HepG2 (cell line): ENCODE measurements around the gene DAAM2. TPM values are rescaled to one million over a fixed set of nuclear protein-coding genes. Genes with fewer than 3 reads are reported as not detected.

Experiments used
- ATAC-seq: fragments of 200-7000 bp; cut with Tn5 transposase; 3 replicates; pipeline ENCODE4 v1.9.1; 2020; ENCODE audit warnings: mild to moderate bottlenecking, moderate library complexity
- Bru-seq: library from RNA; stranded (reverse); fragments of 400-500 nt; gene quantifications from one replicate; lab custom pipeline; 2021; lab: Mats Ljungman, UMichigan
- BruChase-seq, 2 experiments: library from RNA; stranded (reverse); fragments of 400-500 nt; gene quantifications; one replicate each; lab custom pipeline; 2021; lab: Mats Ljungman, UMichigan
- BruUV-seq: library from RNA; stranded (reverse); fragments of 400-500 nt; replicated peaks from 2 replicates; lab custom pipeline; 2021; lab: Mats Ljungman, UMichigan
- CTCF ChIA-PET: fragments of 300-600 bp; formaldehyde crosslinking; extraction: SDS; loops from one replicate; lab custom pipeline; 2021; ENCODE audit warnings: low total read pairs, inconsistent platforms, low intra/inter-chr PET ratio; lab: Yijun Ruan, JAX
- POLR2A ChIA-PET: fragments of 350-600 bp; sonication (Branson Sonifier 250); formaldehyde crosslinking; loops from one replicate; lab custom pipeline; 2020; ENCODE audit warnings: antibody characterized with exemption, inconsistent platforms; lab: Yijun Ruan, JAX
- DNase-seq: peaks from one replicate; pipeline ENCODE4 v3.0.0-alpha.2; 2015; ENCODE audit warnings: low spot score
- FAIRE-seq: peaks from 3 replicates; lab custom pipeline; 2011; peaks lifted over from hg19 to GRCh38; lab: Jason Lieb, UNC
- H2AFZ ChIP-seq: one replicate; pipeline ENCODE4 v1.6.1; 2011; ENCODE audit warnings: low read length, inconsistent platforms
- H3K27ac ChIP-seq: fragments of 300-600 bp; 3 replicates; pipeline ENCODE4 v1.8.0; 2011; ENCODE audit warnings: mixed run types, mild to moderate bottlenecking, mixed read lengths, low read length, inconsistent platforms; ENCODE audit not compliant: insufficient read depth; ENCODE audit errors: extremely low read length
- H3K27me3 ChIP-seq, 2 experiments: fragments of 200-600 bp in 1 of 2; 2 replicates in 1 of 2; 3 replicates in 1 of 2; pipeline versions ENCODE4 v1.6.0 to v1.8.0; 2011; ENCODE audit warnings: low read length in 2 of 2, mild to moderate bottlenecking in 2 of 2, moderate library complexity in 2 of 2, inconsistent platforms in 1 of 2; ENCODE audit not compliant: insufficient read depth in 2 of 2, control insufficient read depth in 1 of 2
- H3K36me3 ChIP-seq, 2 experiments: fragments of 200-600 bp in 1 of 2; replicated peaks in 1 of 2; 2 replicates in 1 of 2; 3 replicates in 1 of 2; pipeline versions ENCODE4 v1.5.1 to v1.8.0; 2011; ENCODE audit warnings: low read length in 2 of 2, inconsistent platforms in 1 of 2; ENCODE audit not compliant: insufficient read depth in 2 of 2, control insufficient read depth in 1 of 2
- H3K4me1 ChIP-seq: 2 replicates; pipeline ENCODE4 v1.5.1; 2012; ENCODE audit warnings: low read length, inconsistent platforms; ENCODE audit not compliant: insufficient read depth
- H3K4me2 ChIP-seq: 2 replicates; pipeline ENCODE4 v1.6.0; 2011; ENCODE audit warnings: low read depth, low read length, inconsistent platforms
- H3K4me3 ChIP-seq, 3 experiments: fragments of 200-600 bp in 1 of 3; sonication (generic), shearing (Covaris generic) in 1 of 3; replicated peaks in 1 of 3; 2 replicates each; pipeline ENCODE4 v1.5.1; 2011 to 2016; ENCODE audit warnings: low read length in 3 of 3, inconsistent platforms in 2 of 3, low read depth in 2 of 3, mild to moderate bottlenecking in 2 of 3, control low read depth in 1 of 3, mixed read lengths in 1 of 3; ENCODE audit not compliant: insufficient read depth in 1 of 3
- H3K79me2 ChIP-seq: one replicate; pipeline ENCODE4 v1.6.1; 2011; ENCODE audit warnings: low read length, inconsistent platforms; ENCODE audit not compliant: insufficient read depth
- H3K9ac ChIP-seq: 2 replicates; pipeline ENCODE4 v1.6.0; 2011; ENCODE audit warnings: mild to moderate bottlenecking, low read depth, low read length, inconsistent platforms; ENCODE audit not compliant: insufficient read depth
- H3K9me3 ChIP-seq: 2 replicates; pipeline ENCODE4 v1.5.1; 2012; ENCODE audit warnings: mild to moderate bottlenecking, low read length
- H4K20me1 ChIP-seq: 2 replicates; pipeline ENCODE4 v1.6.0; 2011; ENCODE audit warnings: inconsistent platforms, mild to moderate bottlenecking, low read length, moderate library complexity; ENCODE audit not compliant: insufficient read depth
- HNRNPLL ChIP-seq: fragments of 200-400 bp; formaldehyde crosslinking; IDR thresholded peaks from 2 replicates; pipeline ENCODE4 v1.6.1; 2017; ENCODE audit warnings: mild to moderate bottlenecking, low read depth, low read length; ENCODE audit not compliant: poor library complexity, severe bottlenecking
- WGBS: methylation state at CpG from one replicate; pipeline ENCODE4 v1.1.6; 2017; ENCODE audit warnings: low lambda C conversion rate; 5-methylcytosine and 5-hydroxymethylcytosine counted together
- in situ Hi-C: cut with HindIII; loops from 2 replicates; pipeline ENCODE4 v1.10.0; 2017; ENCODE audit warnings: low pct_unique_long_range_greater_than_20kb; ENCODE audit not compliant: extremely low pct_ligation_motif_present
- intact Hi-C: fragments of 100-400 bp; cut with micrococcal nuclease; formaldehyde crosslinking; loops from one replicate; pipeline ENCODE4 v1.10.0; 2022; ENCODE audit not compliant: unreplicated experiment
- long read RNA-seq, 2 experiments: library from RNA in 1 of 2; library from polyadenylated mRNA in 1 of 2; stranded (forward) in 1 of 2; unstranded in 1 of 2; transcript quantifications; one replicate each; pipeline ENCODE4 v2.0.0, GENCODE V29; 2019 to 2022
- polyA minus RNA-seq, 3 experiments: library from RNA; depleted of rRNA, polyadenylated mRNA; stranded (reverse); fragments of >200 nt; gene quantifications; 2 replicates each; pipeline ENCODE4 v1.2.3, GENCODE V29; 2011; ENCODE audit warnings: low replicate concordance in 1 of 3
- polyA plus RNA-seq, 8 experiments: library from polyadenylated mRNA; depleted of rRNA in 3 of 8; stranded (reverse) in 7 of 8; unstranded in 1 of 8; fragments of >200 nt; fragmentation: Illumina TruSeq in 4 of 8; extraction: Trizol in 4 of 8; gene quantifications; 2 replicates each; pipeline versions ENCODE4 v1.2.1 to v1.2.3, GENCODE V29; 2011 to 2016; ENCODE audit warnings: low read depth in 4 of 8, missing spikeins in 1 of 8, mixed read lengths in 1 of 8; ENCODE audit not compliant: insufficient read depth in 1 of 8
- total RNA-seq, 5 experiments: library from RNA; depleted of rRNA; stranded (reverse); fragments of >200 nt; fragmentation: Illumina TruSeq; extraction: Trizol; gene quantifications; 2 replicates each; pipeline ENCODE4 v1.2.3, GENCODE V29; 2016; ENCODE audit warnings: low read depth in 1 of 5
- TF ChIP-seq, protein P1 (sequence below): sonication (generic); formaldehyde crosslinking; conservative IDR thresholded peaks from 2 replicates; pipeline ENCODE4 v1.8.0; 2022; ENCODE audit warnings: mild to moderate bottlenecking, moderate library complexity, missing genetic modification reagents

The DAAM2 gene
- total RNA-seq (2016; rRNA removed; fragmentation: Illumina TruSeq; extraction: Trizol) = not detected in 2 replicates
- total RNA-seq (2016; cell fraction: cytosol; rRNA removed; fragmentation: Illumina TruSeq; extraction: Trizol; ENCODE audit: low read depth) = not detected in 2 replicates
- total RNA-seq (2016; cell fraction: insoluble cytoplasmic fraction; rRNA removed; fragmentation: Illumina TruSeq; extraction: Trizol) = 0.02 TPM in 1 of 2 replicates, not detected in the other
- not detected in 2 replicates for total RNA-seq (2016; cell fraction: membrane; rRNA removed; fragmentation: Illumina TruSeq; extraction: Trizol)
- total RNA-seq (2016; cell fraction: nucleus; rRNA removed; fragmentation: Illumina TruSeq; extraction: Trizol) = not detected in 2 replicates
- polyA plus RNA-seq (2011; rRNA removed) = 0.01 TPM in 1 of 2 replicates, not detected in the other
- 0.01 and 0.03 TPM in 2 replicates for polyA plus RNA-seq (2011; cell fraction: cytosol; rRNA removed)
- 0.14 TPM in 1 of 2 replicates, not detected in the other for polyA plus RNA-seq (2011; cell fraction: nucleus; rRNA removed)
- 0.03 and 0.09 TPM in 2 replicates for polyA plus RNA-seq (2012)
- polyA plus RNA-seq (2016; cell fraction: cytosol; fragmentation: Illumina TruSeq; extraction: Trizol; ENCODE audit: low read depth) = not detected in 2 replicates
- polyA plus RNA-seq (2016; cell fraction: insoluble cytoplasmic fraction; fragmentation: Illumina TruSeq; extraction: Trizol; ENCODE audit: low read depth) = not detected in 2 replicates
- 0.02 TPM in 1 of 2 replicates, not detected in the other for polyA plus RNA-seq (2016; cell fraction: membrane; fragmentation: Illumina TruSeq; extraction: Trizol; ENCODE audit: low read depth)
- not detected in 2 replicates for polyA plus RNA-seq (2016; cell fraction: nucleus; fragmentation: Illumina TruSeq; extraction: Trizol; ENCODE audit: insufficient read depth, low read depth)
- polyA minus RNA-seq (2011; rRNA and poly(A)+ RNA removed; ENCODE audit: low replicate concordance) = 0.06 TPM in 1 of 2 replicates, not detected in the other
- not detected in 2 replicates for polyA minus RNA-seq (2011; cell fraction: cytosol; rRNA and poly(A)+ RNA removed)
- under 0.01 TPM in 1 of 2 replicates, not detected in the other for polyA minus RNA-seq (2011; cell fraction: nucleus; rRNA and poly(A)+ RNA removed)
- Bru-seq, nascent RNA = percentile 10 among the genes with signal in this experiment
- BruChase-seq, experiment 1, labeled RNA remaining after a 6-hour chase = percentile 8 among the genes with signal in this experiment
- percentile 9 among the genes with signal in this experiment for BruChase-seq, experiment 2, labeled RNA remaining after a 2-hour chase
- long read RNA-seq, experiment 1 = 0 reads
- long read RNA-seq, experiment 2 = 0 reads

DNA sequence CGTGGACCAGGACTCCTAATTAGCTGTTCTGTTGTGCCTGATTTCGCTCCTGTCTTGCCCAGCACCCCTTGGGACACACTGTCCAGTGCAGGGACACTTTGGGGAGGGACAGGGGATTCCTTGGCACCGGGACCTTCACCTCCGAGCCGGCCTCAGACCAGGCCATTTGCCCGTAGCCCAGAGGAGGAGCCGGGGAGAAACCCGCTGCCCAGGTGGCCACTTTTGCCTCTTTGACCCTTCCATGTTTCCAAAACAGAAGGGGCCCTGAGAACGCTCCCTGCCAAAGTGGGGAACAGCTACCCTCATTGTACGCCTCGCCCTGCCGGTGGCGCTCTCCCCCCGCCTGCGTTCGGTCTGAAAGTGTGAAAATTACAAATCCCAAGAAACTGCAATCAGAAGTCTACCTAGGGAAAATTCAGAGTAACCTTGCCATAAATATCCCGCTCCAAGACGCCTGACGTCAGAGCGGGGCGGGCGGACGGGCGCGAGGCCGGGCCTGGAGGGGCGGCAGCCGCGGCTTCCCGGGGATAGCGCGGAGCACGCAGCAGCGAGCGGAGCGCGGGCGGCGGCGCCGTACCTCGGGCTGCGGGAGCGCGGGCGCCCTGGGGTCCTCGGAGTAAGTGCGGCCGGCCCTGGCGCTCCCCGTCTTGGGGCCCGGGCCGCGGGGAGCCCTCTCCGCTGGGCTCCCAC lies at the start of gene DAAM2:
DAAM2 (plus strand) TSS at position 527 of the 690 bp plus-strand sequence. CDS start 63,927 bp downstream, outside the sequence.
- in situ Hi-C loops (no loop called here), intact Hi-C loops (no loop called here)
- H3K27ac ChIP-seq = no peak within 1 kb of the TSS
- peaks cover 0 to 22% of the 10 kb centered on the region in 2 experiments; a peak in 2 of 5 replicates for H3K27me3 ChIP-seq
- no peaks in the 10 kb centered on the region for H3K9me3 ChIP-seq
- H4K20me1 ChIP-seq = no peaks in the 10 kb centered on the region
- no peak for DNase-seq
- TF ChIP-seq HNRNPLL = peak; percentile 44
- TF ChIP-seq, protein P1, sequence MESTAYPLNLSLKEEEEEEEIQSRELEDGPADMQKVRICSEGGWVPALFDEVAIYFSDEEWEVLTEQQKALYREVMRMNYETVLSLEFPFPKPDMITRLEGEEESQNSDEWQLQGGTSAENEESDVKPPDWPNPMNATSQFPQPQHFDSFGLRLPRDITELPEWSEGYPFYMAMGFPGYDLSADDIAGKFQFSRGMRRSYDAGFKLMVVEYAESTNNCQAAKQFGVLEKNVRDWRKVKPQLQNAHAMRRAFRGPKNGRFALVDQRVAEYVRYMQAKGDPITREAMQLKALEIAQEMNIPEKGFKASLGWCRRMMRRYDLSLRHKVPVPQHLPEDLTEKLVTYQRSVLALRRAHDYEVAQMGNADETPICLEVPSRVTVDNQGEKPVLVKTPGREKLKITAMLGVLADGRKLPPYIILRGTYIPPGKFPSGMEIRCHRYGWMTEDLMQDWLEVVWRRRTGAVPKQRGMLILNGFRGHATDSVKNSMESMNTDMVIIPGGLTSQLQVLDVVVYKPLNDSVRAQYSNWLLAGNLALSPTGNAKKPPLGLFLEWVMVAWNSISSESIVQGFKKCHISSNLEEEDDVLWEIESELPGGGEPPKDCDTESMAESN (CRISPR knock-in tag) = no peak
- no peak within 1 kb of the TSS; a peak in 1 of 6 replicates for H3K4me3 ChIP-seq
- H3K4me1 ChIP-seq = no peaks in the 10 kb centered on the region
- no peak within 1 kb of the TSS for H3K9ac ChIP-seq
- ChIA-PET POLR2A (no interaction called here), CTCF (no interaction called here)
- no peaks in the 10 kb centered on the region for H3K36me3 ChIP-seq
- no peak within 1 kb of the TSS for H2AFZ ChIP-seq
- FAIRE-seq = no peak
- 44% methylated on average over 27 of the region's 55 CpGs for WGBS
- no peaks in the 10 kb centered on the region for H3K79me2 ChIP-seq
- peak; percentile 67 for ATAC-seq
- BruUV-seq = no TSS peak
- H3K4me2 ChIP-seq = peak within 1 kb of the TSS; percentile 9; the same call in 1 of the 2 replicates
